Fibroblast of villous mesenchyme (primary cell): ENCODE results near the gene STIM1. TPM values are rescaled to one million over a fixed set of nuclear protein-coding genes. Genes with fewer than 3 reads are reported as not detected.
A peak's percentile ranks its signal among the peaks of the same experiment; 100 is the strongest.
"Not testable (repeated sequence)": the region's sequence is repeated elsewhere in the genome, so short reads cannot be mapped to it uniquely, and the experiment has no call there.

Source experiments
- DNase-seq: peaks from one replicate; pipeline ENCODE4 v3.0.0-alpha.2; 2010; ENCODE audit warnings: low read depth
- H3K4me3 ChIP-seq: 2 replicates; pipeline ENCODE4 v1.5.1; 2011; ENCODE audit warnings: low read depth, mild to moderate bottlenecking, low read length
- total RNA-seq: library from RNA; depleted of rRNA; stranded (reverse); fragments of >200 nt; gene quantifications from 2 replicates; pipeline ENCODE4 v1.2.3, GENCODE V29; 2012
- TF ChIP-seq, protein P1 (sequence below): IDR thresholded peaks from 2 replicates; pipeline ENCODE4 v1.5.1; 2012; ENCODE audit warnings: low read depth, mild to moderate bottlenecking, low read length; ENCODE audit not compliant: insufficient read depth

Gene STIM1
- total RNA-seq, 1 donor = 36.7 TPM

DNA sequence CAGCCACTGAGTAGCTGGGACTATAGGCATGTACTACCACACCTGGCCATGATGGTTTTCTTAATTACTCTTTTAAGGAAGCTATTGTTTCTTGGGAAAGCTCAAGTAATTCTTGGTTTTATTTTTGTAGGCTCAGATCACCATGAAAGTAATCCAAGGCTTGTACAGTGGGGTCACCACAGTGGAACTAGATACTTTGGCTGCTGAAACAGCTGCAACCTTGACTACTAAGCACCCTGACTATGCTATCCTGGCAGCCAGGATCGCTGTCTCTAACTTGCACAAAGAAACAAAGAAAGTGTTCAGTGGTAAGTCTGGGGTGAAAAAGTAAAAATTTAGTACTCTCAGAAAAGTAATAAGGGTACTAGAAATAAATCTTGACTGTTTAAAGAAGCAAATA, 250.5 kb downstream of the STIM1 start:
- DNase-seq = no peak
- TF ChIP-seq, protein P1, sequence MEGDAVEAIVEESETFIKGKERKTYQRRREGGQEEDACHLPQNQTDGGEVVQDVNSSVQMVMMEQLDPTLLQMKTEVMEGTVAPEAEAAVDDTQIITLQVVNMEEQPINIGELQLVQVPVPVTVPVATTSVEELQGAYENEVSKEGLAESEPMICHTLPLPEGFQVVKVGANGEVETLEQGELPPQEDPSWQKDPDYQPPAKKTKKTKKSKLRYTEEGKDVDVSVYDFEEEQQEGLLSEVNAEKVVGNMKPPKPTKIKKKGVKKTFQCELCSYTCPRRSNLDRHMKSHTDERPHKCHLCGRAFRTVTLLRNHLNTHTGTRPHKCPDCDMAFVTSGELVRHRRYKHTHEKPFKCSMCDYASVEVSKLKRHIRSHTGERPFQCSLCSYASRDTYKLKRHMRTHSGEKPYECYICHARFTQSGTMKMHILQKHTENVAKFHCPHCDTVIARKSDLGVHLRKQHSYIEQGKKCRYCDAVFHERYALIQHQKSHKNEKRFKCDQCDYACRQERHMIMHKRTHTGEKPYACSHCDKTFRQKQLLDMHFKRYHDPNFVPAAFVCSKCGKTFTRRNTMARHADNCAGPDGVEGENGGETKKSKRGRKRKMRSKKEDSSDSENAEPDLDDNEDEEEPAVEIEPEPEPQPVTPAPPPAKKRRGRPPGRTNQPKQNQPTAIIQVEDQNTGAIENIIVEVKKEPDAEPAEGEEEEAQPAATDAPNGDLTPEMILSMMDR = no peak

GRCh38 chr11:4111834-4112233, 256.4 kb downstream of the STIM1 start:
- no peak for DNase-seq
- H3K4me3 ChIP-seq = no peak overlapping the region
- TF ChIP-seq, protein P1 = no peak

More for the DNA sequence above, 250.5 kb downstream of the STIM1 start:
- no peak overlapping the region for H3K4me3 ChIP-seq

DNA sequence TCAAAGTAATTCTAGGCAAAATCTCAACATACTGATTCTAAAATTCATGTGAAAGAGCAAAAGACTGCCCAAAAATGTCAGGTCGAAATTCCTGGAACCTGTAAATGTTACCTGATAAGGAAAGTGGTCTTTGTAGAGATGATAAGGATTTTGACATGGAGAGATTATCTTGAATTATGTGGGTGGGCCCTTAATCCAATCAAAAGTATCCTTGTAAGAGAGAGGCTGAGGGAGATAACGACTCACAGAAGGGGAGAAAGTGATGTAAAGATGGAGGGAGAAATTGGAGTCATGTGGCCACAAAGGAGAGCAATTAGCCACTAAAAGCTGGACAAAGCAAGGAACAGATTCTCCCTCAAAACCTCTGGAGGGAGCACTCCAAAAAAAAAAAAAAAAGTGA, 259.7 kb downstream of the STIM1 start:
- TF ChIP-seq, protein P1 = no peak
- DNase-seq = no peak

GRCh38 chr11:4118107-4118506, 262.6 kb downstream of the STIM1 start:
- DNase-seq = peak; percentile 33
- no peak overlapping the region for H3K4me3 ChIP-seq
- TF ChIP-seq, protein P1 = no peak

More for the DNA sequence above, 259.7 kb downstream of the STIM1 start:
- H3K4me3 ChIP-seq = no peak overlapping the region

DNA sequence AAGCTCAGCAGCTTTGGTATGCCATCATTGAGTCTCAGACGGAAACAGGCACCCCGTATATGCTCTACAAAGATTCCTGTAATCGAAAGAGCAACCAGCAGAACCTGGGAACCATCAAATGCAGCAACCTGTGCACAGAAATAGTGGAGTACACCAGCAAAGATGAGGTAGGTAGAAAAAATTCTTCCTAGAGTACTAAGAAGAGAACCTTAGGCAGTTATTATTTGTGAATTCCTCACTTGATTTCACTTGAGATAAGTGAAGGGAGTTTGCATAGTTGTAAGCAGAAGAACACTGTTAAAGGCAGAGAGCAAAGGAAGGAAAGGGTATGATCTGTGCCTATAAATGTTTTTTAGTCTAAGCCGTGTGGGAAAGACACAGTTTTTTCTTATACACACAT, 267.8 kb downstream of the STIM1 start:
- no peak overlapping the region for H3K4me3 ChIP-seq
- DNase-seq = peak; percentile 42
- TF ChIP-seq, protein P1 = no peak

DNA sequence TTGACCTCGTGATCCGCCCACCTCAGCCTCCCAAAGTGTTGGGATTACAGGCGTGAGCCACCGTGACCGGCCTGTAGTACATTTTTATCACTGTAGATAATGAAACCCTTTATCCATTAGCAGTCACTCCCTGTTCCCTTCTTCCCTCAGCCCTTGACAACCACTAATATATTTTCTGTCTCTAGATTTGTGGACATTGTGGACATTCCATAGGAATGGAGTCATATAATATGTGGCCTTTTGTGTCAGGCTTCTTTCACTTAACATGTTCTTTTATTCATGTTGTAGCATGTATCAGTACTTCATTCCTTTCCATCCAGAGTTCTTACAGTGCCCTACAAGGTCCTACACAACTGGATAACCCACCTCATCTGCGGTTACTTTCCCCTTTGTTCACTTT, 269.7 kb downstream of the STIM1 start:
- TF ChIP-seq, protein P1 = no peak
- DNase-seq = peak; percentile 15
- no peak overlapping the region for H3K4me3 ChIP-seq

DNA sequence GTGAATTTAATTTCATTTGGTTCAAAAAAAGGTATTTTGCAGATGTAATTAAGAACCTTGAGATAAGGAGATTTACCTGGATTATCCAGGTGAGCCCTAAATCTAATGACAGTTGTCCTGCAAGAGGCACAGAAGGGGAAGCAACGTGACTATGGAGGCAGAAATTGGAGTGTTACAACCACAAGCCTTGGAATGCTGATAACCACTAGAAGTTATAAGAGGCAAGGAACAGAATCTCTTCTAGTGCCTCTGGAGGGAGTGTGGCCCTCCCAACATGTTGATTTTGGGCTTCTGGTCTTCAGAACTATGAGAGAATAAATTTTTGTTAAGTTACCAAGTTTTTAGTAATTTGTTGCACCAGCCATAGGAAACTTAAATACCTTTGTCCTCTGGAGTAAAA, 271.9 kb downstream of the STIM1 start:
- DNase-seq = no peak
- TF ChIP-seq, protein P1 = no peak

GRCh38 chr11:4130219-4130618, 274.8 kb downstream of the STIM1 start:
- not testable (repeated sequence) for H3K4me3 ChIP-seq, DNase-seq

More for the DNA sequence above, 271.9 kb downstream of the STIM1 start:
- H3K4me3 ChIP-seq = no peak overlapping the region
